Heart right ventricle (tissue), 16 donors: Measurements from ENCODE around the gene TBC1D3B. TPM values are rescaled to one million over a fixed set of nuclear protein-coding genes. Genes with fewer than 3 reads are reported as not detected.

Experiments used
- ATAC-seq, 8 donors: fragments of 200-7000 bp; cut with Tn5 transposase; one replicate each; pipeline ENCODE4 v1.9.1; 2020; ENCODE audit warnings: mild to moderate bottlenecking in 8 of 8, moderate library complexity in 8 of 8, moderate number of reproducible peaks in 1 of 8
- DNase-seq, 2 donors: peaks; one replicate each; pipeline ENCODE4 v3.0.0-alpha.2; 2020
- H3K27ac ChIP-seq, 10 donors: fragments of 200-600 bp; sonication (generic) in 2 of 10; one replicate each; pipeline versions ENCODE4 v1.5.0 to v1.8.0; 2020 to 2022; ENCODE audit warnings: mild to moderate bottlenecking in 3 of 10
- H3K27me3 ChIP-seq, 7 donors: fragments of 200-600 bp; one replicate each; pipeline ENCODE4 v1.8.0; 2021 to 2022; ENCODE audit warnings: mild to moderate bottlenecking in 2 of 7
- H3K36me3 ChIP-seq, 9 donors: fragments of 200-600 bp; sonication (generic) in 1 of 9; one replicate each; pipeline versions ENCODE4 v1.5.0 to v1.8.0; 2020 to 2022; ENCODE audit warnings: mild to moderate bottlenecking in 2 of 9
- H3K4me1 ChIP-seq, 9 donors: fragments of 200-600 bp; sonication (generic) in 1 of 9; one replicate each; pipeline versions ENCODE4 v1.5.0 to v1.8.0; 2020 to 2022; ENCODE audit warnings: mild to moderate bottlenecking in 4 of 9
- H3K4me3 ChIP-seq, 10 donors: fragments of 200-600 bp; sonication (generic) in 2 of 10; one replicate each; pipeline versions ENCODE4 v1.5.0 to v1.8.0; 2020 to 2022; ENCODE audit warnings: mild to moderate bottlenecking in 7 of 10, moderate library complexity in 2 of 10
- H3K9me3 ChIP-seq, 11 donors: fragments of 200-600 bp in 10 of 11; sonication (generic) in 2 of 11; one replicate each; pipeline versions ENCODE4 v1.5.0 to v1.8.0; 2013 to 2022; ENCODE audit warnings: mild to moderate bottlenecking in 2 of 11, control low read depth in 1 of 11, moderate library complexity in 1 of 11
- CTCF ChIP-seq, 9 donors: fragments of 200-600 bp; sonication (generic) in 2 of 9; IDR thresholded peaks; one replicate each; pipeline versions ENCODE4 v1.5.0 to v1.8.0; 2021 to 2022; ENCODE audit warnings: antibody characterized with exemption in 9 of 9, mild to moderate bottlenecking in 5 of 9, moderate library complexity in 1 of 9
- WGBS, 2 donors: extraction: QIAGEN DNeasy Blood & Tissue Kit; methylation state at CpG; one replicate each; pipeline ENCODE4 v1.1.7; 2013; ENCODE audit warnings: inconsistent platforms in 1 of 2; 5-methylcytosine and 5-hydroxymethylcytosine counted together
- intact Hi-C, 10 donors: fragments of 100-400 bp; cut with DNase I; formaldehyde crosslinking; loops; one replicate each; pipeline versions ENCODE4 v1.11.1 to v1.14.2; 2022
- polyA plus RNA-seq, 2 donors: library from polyadenylated mRNA; stranded (reverse); fragments of 200-250 nt; gene quantifications; one replicate each; pipeline ENCODE4 v1.2.3, GENCODE V29; 2013
- total RNA-seq, 10 donors: library from RNA; stranded (reverse); fragmentation: NEBNext Ultra II Directional in 3 of 10; extraction: Animal tissue kit (Norgen Biotek cat#: 25700) in 3 of 10; gene quantifications; one replicate each; pipeline versions ENCODE4 v1.2.1 to v1.2.4, GENCODE V29; 2021 to 2023
- donor health status: Arrhythmogenic right ventricular cardiomyopathy.
- donor health status: ischemic (EF 13 %, LVEDD 7.1; RV severe dilation, severe dysfunction).
- donor health status: healthy with polysubstance abuse.
- donor health status: DM: no; HTN: yes; CAD: no.
- donor health status: DM: no; HTN: no; CAD: no.
- donor health status: ischemic (EF 25% LVEDD 6.9; RV normal size, moderate dysfunction).
- donor health status: ischemic (EF 25% LVEDD 5.7; RV mildly dilated, moderate dysfunction).
- donor health status: healthy.
- donor health status: DM: yes; HTN: yes; CAD: no.
- donor health status: Ischemic cardiomyopathy.
- donor health status: ischemic (EF 35%, LVEDD 5.7; RV mildly dilated, moderate dysfunction).
- donor health status: nonischemic (EF 11% LVEDD 7.7; RV severe dilation, severe dysfunction).
- donor health status: DM: yes; HTN: yes; CAD: no.
- donor health status: PGD.
- donor health status: ischemic (EF 29% LVEDD 5.4; RV normal size, mild dysfunction).
- donor health status: nonischemic (EF 23%, LVEDD 6.1; RV moderate dilation, normal function).

Gene TBC1D3B
- total and polyA plus RNA-seq, 12 donors: 0.42 to 5.9 (median 1.7) TPM

GRCh38 chr17:36135465-36135864, 41.0 kb downstream of the TBC1D3B start:
- Histone ChIP-seq H3K9me3 (no peaks in the 10 kb centered on the region), H3K27me3 (peaks cover 0 to 48% (median 0%) of the 10 kb centered on the region in 7 donors), H3K36me3 (no peaks in the 10 kb centered on the region), H3K27ac (no peak overlapping the region), H3K4me3 (no peak overlapping the region), H3K4me1 (peaks cover 0 to 33% (median 0%) of the 10 kb centered on the region in 9 donors)
- intact Hi-C loops: no loop called here
- DNase-seq (no peak), ATAC-seq (no peak)
- 68 to 82% methylated on average over 4 of the region's 4 CpGs for WGBS, 2 donors
- no peak for TF ChIP-seq CTCF (IDR thresholded peaks at IDR 0.05)

GRCh38 chr17:36133602-36134236, 42.7 kb downstream of the TBC1D3B start:
- peak in 1 of 2 donors; percentile 16 for DNase-seq
- Histone ChIP-seq H3K27ac (no peak overlapping the region), H3K4me3 (no peak overlapping the region), H3K4me1 (peaks cover 0 to 36% (median 0%) of the 10 kb centered on the region in 9 donors), H3K9me3 (no peaks in the 10 kb centered on the region), H3K36me3 (no peaks in the 10 kb centered on the region), H3K27me3 (peaks cover 0 to 45% (median 0%) of the 10 kb centered on the region in 7 donors)
- peak in 3 of 8 donors; percentile 11 to 35 (median 11) for ATAC-seq
- intact Hi-C loops: no loop called here
- no peak for TF ChIP-seq CTCF (IDR thresholded peaks at IDR 0.05)
- 53 to 60% methylated on average over 4 of the region's 4 CpGs for WGBS, 2 donors

- no peak for ATAC-seq
- no peak for TF ChIP-seq CTCF (IDR thresholded peaks at IDR 0.05)
- H3K27me3 ChIP-seq: peaks cover 0 to 35% (median 0%) of the 10 kb centered on the region in 7 donors
- DNase-seq: no peak
- H3K4me3 ChIP-seq: no peak overlapping the region
- no peak overlapping the region for H3K27ac ChIP-seq
- H3K4me1 ChIP-seq: peaks cover 0 to 36% (median 0%) of the 10 kb centered on the region in 9 donors
- WGBS, 2 donors: 50 to 60% methylated on average over 2 of the region's 2 CpGs
- H3K9me3 ChIP-seq: no peaks in the 10 kb centered on the region
- intact Hi-C loops: no loop called here
- H3K36me3 ChIP-seq: no peaks in the 10 kb centered on the region
Measured at GRCh38 chr17:36132421-36132831, 44.0 kb downstream of the TBC1D3B start.

- Histone ChIP-seq H3K27me3 (peaks cover 0 to 34% (median 0%) of the 10 kb centered on the region in 7 donors), H3K4me3 (no peak overlapping the region), H3K4me1 (peaks cover 0 to 36% (median 0%) of the 10 kb centered on the region in 9 donors), H3K27ac (no peak overlapping the region), H3K9me3 (peaks cover 0 to 1% (median 0%) of the 10 kb centered on the region in 11 donors), H3K36me3 (no peaks in the 10 kb centered on the region)
- intact Hi-C loops: no loop called here
- DNase-seq: no peak
- no peak for TF ChIP-seq CTCF (IDR thresholded peaks at IDR 0.05)
- ATAC-seq: no peak
- 79 to 81% methylated on average over 3 of the region's 3 CpGs for WGBS, 2 donors
Measured at GRCh38 chr17:36131931-36132330, 44.5 kb downstream of the TBC1D3B start.
